Measurements from ENCODE around the gene UTP14C. TPM values are rescaled to one million over a fixed set of nuclear protein-coding genes. Genes with fewer than 3 reads are reported as not detected.
A peak's percentile ranks its signal among the peaks of the same experiment; 100 is the strongest.

The UTP14C gene
- total and polyA plus RNA-seq, 4 donors = 5.8 to 18.7 (median 9.6) TPM

GRCh38 chr13:52004511-52005170, 19.9 kb upstream of the UTP14C start:
- no peaks in the 10 kb centered on the region for H3K27me3 ChIP-seq (ENCODE audit: control insufficient read depth in 4 of 4, insufficient read depth in 4 of 4, low read length in 3 of 4)
- H3K36me3 ChIP-seq (ENCODE audit: control insufficient read depth in 4 of 4, insufficient read depth in 3 of 4, low read depth in 1 of 4, low read length in 3 of 4) = no peaks in the 10 kb centered on the region
- H3K4me1 ChIP-seq (ENCODE audit: control insufficient read depth in 4 of 4, insufficient read depth in 4 of 4, low read length in 3 of 4) = peaks cover 3 to 36% (median 20%) of the 10 kb centered on the region in 4 donors
- no peak overlapping the region for H3K9ac ChIP-seq (ENCODE audit: low read depth in 1 of 2, low read length in 2 of 2)
- H3K27ac ChIP-seq (ENCODE audit: low read depth in 1 of 2, low read length in 2 of 2) = no peak overlapping the region
- WGBS = 82% methylated on average over 7 of the region's 7 CpGs
- H3K4me3 ChIP-seq (ENCODE audit: low read depth in 1 of 3, low read length in 3 of 3) = no peak overlapping the region
- no peak for DNase-seq (ENCODE audit: low spot score)
- TF ChIP-seq RAD21 (IDR thresholded peaks at IDR 0.05) (peak in 1 of 2 donors; percentile 25), GABPA (IDR thresholded peaks at IDR 0.05 in 1 of 2, conservative IDR thresholded peaks at IDR 0.05 in 1 of 2) (no peak), RXRA (IDR thresholded peaks at IDR 0.05) (no peak), MAX (IDR thresholded peaks at IDR 0.05) (no peak), YY1 (IDR thresholded peaks at IDR 0.05) (no peak), TAF1 (conservative IDR thresholded peaks at IDR 0.05) (no peak), FOXA1 (IDR thresholded peaks at IDR 0.05) (no peak), HNF4G (IDR thresholded peaks at IDR 0.05) (no peak)
- H3K9me3 ChIP-seq (ENCODE audit: control insufficient read depth in 4 of 4, low read length in 3 of 4) = no peaks in the 10 kb centered on the region

GRCh38 chr13:52005841-52006522, 18.5 kb upstream of the UTP14C start:
- DNase-seq (ENCODE audit: low spot score) = no peak
- no peak overlapping the region for H3K27ac ChIP-seq (ENCODE audit: low read depth in 1 of 2, low read length in 2 of 2)
- 91% methylated on average over 13 of the region's 13 CpGs for WGBS
- TF ChIP-seq HNF4A (conservative IDR thresholded peaks at IDR 0.05) = no peak
- no peak for TF ChIP-seq CTCF (IDR thresholded peaks at IDR 0.05; ENCODE audit: low read depth, low read length, missing input control)
- TF ChIP-seq RXRA (IDR thresholded peaks at IDR 0.05) = no peak
- TF ChIP-seq MAX (IDR thresholded peaks at IDR 0.05) = no peak
- TF ChIP-seq FOXA1 (IDR thresholded peaks at IDR 0.05) = no peak
- TF ChIP-seq HNF4G (IDR thresholded peaks at IDR 0.05) = no peak
- TF ChIP-seq GABPA (IDR thresholded peaks at IDR 0.05 in 1 of 2, conservative IDR thresholded peaks at IDR 0.05 in 1 of 2) = no peak
- TF ChIP-seq FOXA2 (IDR thresholded peaks at IDR 0.05) = no peak
- TF ChIP-seq ATF3 (IDR thresholded peaks at IDR 0.05) = no peak
- peaks cover 3 to 44% (median 27%) of the 10 kb centered on the region in 4 donors for H3K4me1 ChIP-seq (ENCODE audit: control insufficient read depth in 4 of 4, insufficient read depth in 4 of 4, low read length in 3 of 4)
- no peaks in the 10 kb centered on the region for H3K9me3 ChIP-seq (ENCODE audit: control insufficient read depth in 4 of 4, low read length in 3 of 4)
- no peak overlapping the region for H3K4me3 ChIP-seq (ENCODE audit: low read depth in 1 of 3, low read length in 3 of 3)
- H3K27me3 ChIP-seq (ENCODE audit: control insufficient read depth in 4 of 4, insufficient read depth in 4 of 4, low read length in 3 of 4) = no peaks in the 10 kb centered on the region
- H3K36me3 ChIP-seq (ENCODE audit: control insufficient read depth in 4 of 4, insufficient read depth in 3 of 4, low read depth in 1 of 4, low read length in 3 of 4) = no peaks in the 10 kb centered on the region
- no peak overlapping the region for H3K9ac ChIP-seq (ENCODE audit: low read depth in 1 of 2, low read length in 2 of 2)

- H3K27ac ChIP-seq (ENCODE audit: low read depth in 1 of 2, low read length in 2 of 2) = no peak overlapping the region
- no peaks in the 10 kb centered on the region for H3K36me3 ChIP-seq (ENCODE audit: control insufficient read depth in 4 of 4, insufficient read depth in 3 of 4, low read depth in 1 of 4, low read length in 3 of 4)
- no peak overlapping the region for H3K9ac ChIP-seq (ENCODE audit: low read depth in 1 of 2, low read length in 2 of 2)
- peaks cover 3 to 45% (median 29%) of the 10 kb centered on the region in 4 donors for H3K4me1 ChIP-seq (ENCODE audit: control insufficient read depth in 4 of 4, insufficient read depth in 4 of 4, low read length in 3 of 4)
- H3K9me3 ChIP-seq (ENCODE audit: control insufficient read depth in 4 of 4, low read length in 3 of 4) = no peaks in the 10 kb centered on the region
- TF ChIP-seq TAF1 (conservative IDR thresholded peaks at IDR 0.05) (no peak), CTCF (IDR thresholded peaks at IDR 0.05; ENCODE audit: low read depth, low read length, missing input control) (no peak), HNF4A (conservative IDR thresholded peaks at IDR 0.05) (peak in 1 of 2 donors; percentile 15), REST (IDR thresholded peaks at IDR 0.05) (no peak)
- no peak overlapping the region for H3K4me3 ChIP-seq (ENCODE audit: low read depth in 1 of 3, low read length in 3 of 3)
- no peaks in the 10 kb centered on the region for H3K27me3 ChIP-seq (ENCODE audit: control insufficient read depth in 4 of 4, insufficient read depth in 4 of 4, low read length in 3 of 4)
- WGBS = 64% methylated on average over 8 of the region's 8 CpGs
- no peak for DNase-seq (ENCODE audit: low spot score)
These were observed 17.8 kb upstream of the UTP14C start for GRCh38 chr13:52006523-52007245.
